Head of caudate nucleus (tissue), 42 donors: Measurements from ENCODE around the gene OSR1.
"Not testable (repeated sequence)": the region's sequence is repeated elsewhere in the genome, so short reads cannot be mapped to it uniquely, and the experiment has no call there.

Experiments
- DNase-seq, 42 donors: peaks; one replicate each; pipeline versions ENCODE4 v3.0.0 to v3.0.0-alpha.2; 2020 to 2021; ENCODE audit warnings: mixed read lengths in 7 of 42
- intact Hi-C: fragments of 100-400 bp; cut with DNase I; formaldehyde crosslinking; loops from one replicate; pipeline ENCODE4 v1.15.0; 2022

OSR1 gene

DNA sequence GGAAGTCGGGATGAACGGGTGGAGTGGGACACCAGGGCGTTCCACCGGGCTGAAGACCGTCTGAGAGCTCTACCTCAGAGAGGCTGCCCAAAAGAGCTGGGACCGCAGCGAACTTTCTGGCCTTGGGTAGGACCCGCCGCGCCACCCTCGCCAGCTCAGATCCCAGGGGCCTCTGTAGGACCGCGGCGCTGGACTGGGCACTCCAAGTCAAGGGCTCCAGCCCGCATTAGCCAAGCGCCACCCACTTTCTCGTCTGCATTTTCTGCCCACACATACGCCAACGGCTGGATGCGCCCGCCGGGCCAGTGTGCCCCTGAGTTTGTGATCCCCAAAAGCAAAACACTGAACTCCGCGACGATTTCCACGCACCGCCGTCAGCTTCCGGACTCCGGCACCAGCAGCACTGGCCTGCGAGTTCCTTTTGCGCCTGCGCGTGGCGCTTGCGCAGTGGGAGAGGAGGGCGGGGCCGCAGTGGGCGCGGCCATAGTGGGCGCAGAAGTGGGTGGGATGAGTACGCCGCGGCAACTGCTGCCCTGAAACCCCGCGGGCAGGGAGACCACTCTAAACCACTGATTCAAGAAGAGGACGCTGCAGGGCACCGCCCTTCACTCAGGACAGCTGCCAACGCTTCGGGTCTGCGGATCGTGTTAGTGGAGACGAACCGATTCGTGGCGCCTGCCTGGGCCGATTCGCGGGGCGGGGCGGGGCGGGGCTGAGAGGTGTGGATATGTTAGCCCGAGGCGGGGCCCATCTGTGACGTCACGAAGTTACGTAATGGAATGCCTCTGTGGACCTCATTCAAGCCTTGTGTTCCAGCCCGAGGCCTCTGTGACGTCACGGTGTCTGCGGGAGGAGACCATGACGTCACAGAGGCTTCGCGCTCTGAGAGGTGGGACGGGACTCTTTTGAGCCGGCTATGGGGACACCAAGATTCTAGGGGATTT, 10.5 kb downstream of the OSR1 start:
- peak; percentile 88 to 98 (median 94) for DNase-seq
- intact Hi-C loops = loop anchor here (10.0 kb wide), 1 partner anchor 223 kb away; no protein-coding TSS in a partner anchor

DNA sequence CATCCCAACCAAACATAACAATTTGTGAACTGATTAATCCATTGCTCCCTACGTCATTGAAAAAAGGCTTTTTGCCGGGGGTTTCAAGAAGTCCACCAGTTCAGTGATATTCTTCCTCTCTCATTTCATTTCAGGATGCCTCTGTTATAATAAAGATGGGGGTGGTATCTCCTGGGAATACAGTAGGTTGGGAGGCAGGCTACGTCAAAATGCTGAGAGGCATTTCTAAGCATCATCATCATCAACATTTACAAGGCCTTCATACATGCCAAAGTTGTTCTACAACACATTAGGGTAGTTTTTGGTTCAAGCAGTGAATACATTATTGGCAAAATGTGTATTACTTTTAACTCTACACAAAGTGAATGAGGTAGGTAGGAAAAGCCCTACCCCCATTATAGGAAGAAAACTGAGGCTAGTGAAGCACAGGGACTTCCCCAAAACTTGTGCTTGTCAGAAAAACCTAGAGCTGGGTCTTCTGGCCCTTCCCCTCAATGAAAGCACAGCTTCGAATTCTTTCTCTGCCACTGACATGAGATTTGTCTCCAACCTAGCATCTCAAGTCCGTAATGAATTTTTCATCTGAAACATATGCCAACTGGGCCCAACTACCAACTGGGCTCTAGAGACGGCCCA, 11.3 kb downstream of the OSR1 start:
- intact Hi-C loops = loop anchor here (10.0 kb wide), 1 partner anchor 222 kb away; no protein-coding TSS in a partner anchor
- DNase-seq = no peak

DNA sequence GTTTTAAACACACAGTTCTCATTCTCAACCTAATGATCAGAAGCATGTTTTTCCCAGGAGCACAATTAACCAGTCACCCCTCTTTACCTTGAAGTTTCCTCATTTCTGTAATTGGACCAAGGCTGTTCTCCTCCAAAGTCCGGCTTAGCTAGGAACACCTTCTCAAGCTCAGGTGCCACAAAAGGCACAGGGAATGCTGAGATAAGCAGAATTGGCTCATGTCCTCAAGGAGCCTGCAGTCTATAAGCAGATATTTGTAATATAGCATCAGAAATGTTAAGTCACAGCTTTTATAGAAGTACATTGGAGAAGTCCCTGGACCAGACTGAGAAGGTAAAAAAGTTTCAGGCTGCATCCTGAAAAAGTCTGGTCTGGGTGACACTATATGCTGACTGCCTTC, 20.7 kb downstream of the OSR1 start:
- intact Hi-C loops = no loop called here
- no peak for DNase-seq

DNA sequence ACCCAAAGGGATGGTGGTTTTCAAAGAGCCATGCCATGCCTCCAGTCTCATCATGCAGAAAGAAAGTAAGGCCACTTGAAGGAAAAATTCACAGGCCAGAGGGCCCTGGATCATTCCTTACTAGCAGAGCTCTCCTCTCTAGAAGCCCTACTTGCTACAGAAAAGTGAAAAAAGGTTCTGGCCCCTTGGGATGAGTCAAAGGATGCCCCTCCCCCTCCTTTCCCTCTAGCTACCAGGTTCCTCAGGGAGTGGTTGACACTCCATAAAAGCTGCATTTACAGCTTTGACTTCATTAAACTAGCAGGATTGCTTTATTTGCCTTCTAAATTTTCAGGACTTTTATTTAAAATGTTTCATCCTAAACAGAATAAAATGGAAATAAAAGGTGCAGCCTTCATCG, 21.2 kb downstream of the OSR1 start:
- intact Hi-C loops = no loop called here
- DNase-seq = no peak

DNA sequence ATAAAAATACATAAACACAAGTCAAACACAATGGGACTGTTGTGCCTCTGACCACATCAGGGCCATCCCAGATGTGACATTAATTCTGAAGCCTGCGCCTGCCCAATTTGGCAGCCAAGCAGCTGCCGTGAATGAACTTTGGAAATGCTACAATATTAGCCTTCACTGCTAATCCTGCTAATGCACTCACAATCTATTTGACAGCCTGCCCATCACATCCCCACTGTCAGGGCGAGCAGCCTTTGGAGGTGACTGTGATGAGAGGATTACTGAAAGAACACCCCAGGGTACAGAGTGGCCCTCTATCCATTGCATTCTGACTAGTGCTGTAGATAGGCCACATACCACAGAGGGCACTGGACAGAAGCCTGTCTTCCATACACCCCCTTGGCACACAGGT, 21.6 kb downstream of the OSR1 start:
- intact Hi-C loops = no loop called here
- peak in 20 of 42 donors; percentile 31 to 73 (median 47) for DNase-seq

DNA sequence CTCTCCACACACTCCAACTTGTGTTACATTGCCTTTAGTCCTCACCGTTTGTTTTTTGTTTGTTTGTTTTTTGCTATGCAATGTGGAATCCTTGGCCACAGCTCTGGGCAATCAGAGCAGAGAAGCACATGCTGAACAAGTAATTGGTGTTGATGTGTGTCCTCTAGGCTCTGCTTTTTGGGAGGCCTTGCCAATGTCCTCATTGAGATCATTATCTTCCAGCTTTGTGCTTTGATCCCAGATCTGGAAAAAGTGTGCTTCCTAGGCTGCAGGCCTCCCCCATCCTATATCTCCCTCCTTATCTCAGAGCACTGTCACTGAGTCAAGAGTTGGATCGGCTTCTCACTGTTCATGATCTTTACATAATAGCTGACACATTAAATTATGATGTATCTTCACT, 25.9 kb downstream of the OSR1 start:
- intact Hi-C loops = no loop called here
- DNase-seq = no peak

DNA sequence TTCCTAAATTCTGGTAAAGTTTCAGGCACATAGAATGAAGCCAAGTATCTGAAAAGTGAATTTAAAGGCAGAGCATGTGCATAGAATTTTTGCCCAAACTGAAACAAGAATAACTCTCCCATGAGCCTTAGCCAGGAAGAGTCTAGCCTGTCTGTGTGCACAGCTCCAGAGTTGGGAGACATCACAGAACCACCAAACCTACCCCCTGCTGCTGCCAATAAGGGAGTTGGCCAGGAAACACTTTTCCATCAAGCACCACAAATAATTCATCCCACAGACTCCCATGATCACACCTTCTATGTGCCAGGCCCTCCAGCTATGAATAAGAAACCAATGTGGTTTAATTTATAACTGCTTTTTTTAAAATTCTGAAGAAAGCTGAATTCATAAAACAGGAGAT, 27.0 kb downstream of the OSR1 start:
- intact Hi-C loops = no loop called here
- DNase-seq = no peak

DNA sequence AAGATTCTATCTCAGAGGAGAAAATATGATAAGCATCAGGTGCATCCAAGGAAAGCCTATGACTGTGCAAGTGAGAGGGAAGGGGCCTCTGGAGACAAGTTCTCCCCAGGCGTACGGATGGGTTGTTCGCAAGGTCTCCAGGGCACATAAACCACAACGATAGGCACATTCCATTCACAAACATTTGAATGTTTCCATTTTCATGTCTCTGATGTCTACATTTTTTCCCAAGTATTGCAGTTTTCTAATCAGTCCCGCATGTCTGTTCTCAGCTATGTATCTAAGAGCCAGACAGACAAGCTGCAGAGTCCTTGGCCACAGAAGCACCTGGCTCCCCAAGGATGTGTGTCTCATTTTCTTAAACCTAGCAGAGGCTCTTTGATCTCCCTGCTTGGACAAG, 28.0 kb downstream of the OSR1 start:
- no peak for DNase-seq
- intact Hi-C loops = no loop called here

DNA sequence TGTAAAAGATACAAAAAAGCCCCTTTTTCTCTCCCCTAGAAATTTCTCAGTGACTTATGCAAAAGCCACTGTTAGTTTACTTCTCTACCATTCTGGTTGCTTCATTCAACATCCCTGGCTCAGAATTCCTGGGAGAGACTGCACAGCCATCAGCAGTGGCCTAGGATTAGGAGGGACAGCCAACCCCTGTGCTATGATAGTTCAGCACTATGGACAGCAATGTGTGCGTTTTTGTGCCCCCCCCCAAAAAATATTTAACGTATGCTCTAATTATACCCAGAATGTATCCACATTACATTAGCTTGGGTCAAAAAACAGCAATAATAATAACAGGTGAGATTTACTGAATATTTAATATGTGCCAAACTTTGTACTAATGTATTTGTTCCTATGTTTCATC, 29.0 kb downstream of the OSR1 start:
- intact Hi-C loops = no loop called here
- no peak for DNase-seq

DNA sequence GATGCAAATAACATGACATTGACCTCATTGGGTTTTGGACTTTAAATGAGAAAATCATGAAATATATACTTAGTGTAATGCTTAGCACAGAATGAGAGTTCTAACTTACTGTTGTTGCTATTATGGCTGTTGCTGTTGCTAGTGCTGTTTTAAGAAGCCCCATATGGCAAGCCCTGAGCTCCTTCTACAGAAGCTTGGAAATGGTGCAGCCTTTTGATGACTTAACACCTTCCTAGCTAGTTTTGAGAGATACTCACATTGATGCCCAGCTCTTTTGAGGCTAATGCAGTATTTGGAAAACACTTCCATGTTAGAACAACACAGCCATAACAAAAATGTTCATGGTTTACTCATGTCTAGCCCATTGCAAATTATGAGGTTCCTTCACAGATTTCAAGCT, 30.9 kb downstream of the OSR1 start:
- no peak for DNase-seq
- intact Hi-C loops = no loop called here

DNA sequence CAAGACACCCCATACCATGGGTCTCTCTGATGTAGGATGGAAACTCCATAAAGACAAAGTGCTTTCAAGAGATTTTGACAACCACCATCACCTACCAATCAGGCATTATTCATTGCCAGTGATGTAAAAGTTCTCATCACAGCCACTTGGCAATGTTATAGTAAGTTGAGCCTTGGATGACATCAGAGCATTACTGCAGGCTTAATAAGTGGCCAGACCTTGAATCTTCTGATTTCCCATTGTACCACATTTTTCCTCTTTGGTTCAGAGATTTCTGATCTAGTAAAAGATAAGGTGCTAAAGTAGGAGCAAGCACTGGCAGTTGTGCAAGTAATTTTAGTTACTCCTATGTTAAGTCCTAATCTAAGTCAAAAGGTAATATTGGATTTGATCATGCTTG, 36.5 kb downstream of the OSR1 start:
- no peak for DNase-seq
- intact Hi-C loops = no loop called here

DNA sequence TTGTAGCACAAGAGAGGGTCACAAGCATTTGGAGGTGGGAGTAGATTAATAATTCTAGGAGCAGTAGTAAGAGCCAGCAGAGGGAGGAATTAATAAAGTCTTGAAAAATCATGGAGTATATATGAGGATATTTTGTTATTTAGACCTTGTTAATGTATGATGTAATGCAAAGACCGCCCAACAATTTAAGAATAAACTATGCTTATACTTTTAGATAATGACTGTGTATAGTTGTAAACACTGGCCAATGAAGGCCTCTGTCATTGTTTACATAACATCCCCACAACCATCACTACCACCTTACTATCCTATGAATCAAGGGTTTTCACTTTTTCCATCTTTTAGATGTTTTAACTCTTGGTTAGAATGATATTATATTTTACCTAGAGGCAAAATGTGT, 37.6 kb downstream of the OSR1 start:
- intact Hi-C loops = no loop called here

DNA sequence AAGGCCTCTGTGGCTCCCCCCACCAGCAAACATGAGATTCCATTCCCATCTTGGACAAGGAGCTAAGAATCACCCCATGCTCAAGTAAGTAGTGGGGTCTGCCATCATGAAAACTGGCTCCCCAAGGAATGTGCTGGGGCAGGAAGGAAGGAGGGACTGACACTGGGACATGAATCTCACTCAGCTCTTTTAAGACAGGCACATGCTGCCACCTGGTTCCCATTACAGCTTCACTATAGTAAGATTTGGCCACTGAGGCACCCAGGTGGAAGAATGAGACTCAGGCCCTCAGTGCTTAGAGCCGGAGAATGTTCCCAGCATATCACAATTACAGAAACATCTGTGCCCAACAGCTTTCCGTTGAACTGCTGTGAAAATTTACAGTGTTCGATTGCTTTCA, 38.7 kb downstream of the OSR1 start:
- intact Hi-C loops = no loop called here
- no peak for DNase-seq

More for the DNA sequence above, 37.6 kb downstream of the OSR1 start:
- DNase-seq = no peak

DNA sequence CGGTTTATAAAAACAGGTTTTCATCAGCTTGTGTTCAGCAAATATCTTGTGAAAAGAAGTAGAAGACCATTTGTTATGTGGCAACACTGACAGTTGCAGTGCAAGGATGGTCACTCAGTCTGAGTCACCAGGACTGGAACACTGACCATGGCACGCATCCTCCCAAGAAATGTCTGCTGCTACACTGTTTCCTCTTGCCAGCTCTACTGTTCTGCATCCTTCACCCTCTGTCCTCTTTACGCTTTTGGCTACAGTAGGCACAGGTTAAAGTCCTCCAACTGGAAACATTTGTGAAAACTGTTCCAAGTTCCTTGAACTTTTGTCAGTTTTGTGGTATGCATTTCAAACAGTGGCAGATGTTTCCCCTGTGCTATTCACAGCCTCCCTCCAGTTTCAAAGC, 39.4 kb downstream of the OSR1 start:
- intact Hi-C loops = no loop called here
- no peak for DNase-seq

DNA sequence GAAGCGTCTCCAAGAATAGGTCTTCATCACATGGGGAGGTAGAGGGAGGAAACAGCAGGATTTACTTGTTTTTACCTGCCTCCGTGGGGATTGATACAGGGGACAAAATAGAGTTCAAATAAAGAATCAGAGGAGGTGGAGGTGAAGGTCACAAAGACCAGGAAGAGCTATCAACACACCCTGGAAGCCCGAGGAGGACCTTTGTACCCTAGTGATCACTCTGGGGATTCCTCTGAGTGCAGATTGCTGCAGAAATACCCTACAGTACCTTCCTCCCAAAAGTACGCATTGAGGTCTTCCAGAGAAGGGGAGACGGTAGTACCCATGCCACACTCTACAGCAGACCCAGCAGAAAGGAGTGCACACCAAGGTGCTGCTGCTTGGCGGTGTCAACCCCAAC, 44.9 kb downstream of the OSR1 start:
- intact Hi-C loops = no loop called here
- no peak for DNase-seq

DNA sequence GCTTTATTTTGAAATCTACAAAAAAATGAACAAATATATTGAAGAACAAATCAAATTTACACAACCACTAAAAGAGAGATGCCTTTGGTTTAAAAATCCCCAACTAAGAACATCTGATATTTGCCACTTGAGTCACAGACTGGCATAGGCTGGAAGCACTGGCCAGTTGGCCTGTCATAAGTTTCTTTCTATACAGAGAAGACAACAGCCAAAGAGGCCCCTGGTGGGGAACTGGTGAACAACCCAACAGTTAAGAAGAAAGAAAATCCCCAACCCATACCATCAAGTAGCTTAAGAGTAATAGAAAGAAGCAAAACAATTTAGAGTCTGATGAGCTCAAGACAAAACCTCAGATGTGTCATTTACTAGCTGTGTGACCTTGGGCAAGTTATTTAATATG, 45.5 kb downstream of the OSR1 start:
- DNase-seq = peak in 1 of 42 donors; percentile 7

DNA sequence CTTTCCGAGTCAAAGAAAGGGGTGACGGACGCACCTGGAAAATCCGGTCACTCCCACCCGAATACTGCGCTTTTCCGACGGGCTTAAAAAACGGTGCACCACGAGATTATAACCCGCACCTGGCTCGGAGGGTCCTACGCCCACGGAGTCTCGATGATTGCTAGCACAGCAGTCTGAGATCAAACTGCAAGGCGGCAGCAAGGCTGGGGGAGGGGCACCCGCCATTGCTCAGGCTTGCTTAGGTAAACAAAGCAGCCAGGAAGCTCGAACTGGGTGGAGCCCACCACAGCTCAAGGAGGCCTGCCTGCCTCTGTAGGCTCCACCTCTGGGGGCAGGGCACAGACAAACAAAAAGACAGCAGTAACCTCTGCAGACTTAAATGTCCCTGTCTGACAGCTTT, 52.4 kb downstream of the OSR1 start:
- DNase-seq, intact Hi-C loops: not testable (repeated sequence)

More for the DNA sequence above, 45.5 kb downstream of the OSR1 start:
- intact Hi-C loops = no loop called here

DNA sequence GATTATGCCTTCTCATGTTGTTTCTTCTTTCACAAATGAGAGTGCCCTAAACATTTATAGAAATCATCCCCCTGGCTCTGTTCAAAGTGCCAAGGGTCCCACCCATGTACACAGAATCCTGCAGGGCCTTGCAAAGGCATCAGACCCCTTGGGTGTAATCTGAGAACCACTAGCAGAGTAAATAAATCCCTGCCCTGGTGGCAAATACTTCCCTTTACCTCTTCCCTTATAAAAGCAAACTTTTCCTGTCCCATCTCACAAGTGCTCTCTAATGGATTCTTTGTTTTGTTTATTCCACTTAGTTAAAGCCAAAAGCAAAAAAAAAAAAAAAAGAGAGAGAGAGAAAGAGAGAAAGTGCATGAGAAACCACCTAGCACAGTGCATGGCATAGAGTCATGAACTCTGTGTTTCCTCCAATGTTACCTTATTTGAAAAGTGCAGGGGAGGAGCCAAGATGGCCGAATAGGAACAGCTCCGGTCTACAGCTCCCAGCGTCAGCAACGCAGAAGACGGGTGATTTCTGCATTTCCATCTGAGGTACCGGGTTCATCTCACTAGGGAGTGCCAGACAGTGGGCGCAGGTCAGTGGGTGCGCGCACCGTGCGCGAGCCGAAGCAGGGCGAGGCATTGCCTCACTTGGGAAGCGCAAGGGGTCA, 52.9 kb downstream of the OSR1 start:
- intact Hi-C loops, DNase-seq: not testable (repeated sequence)

DNA sequence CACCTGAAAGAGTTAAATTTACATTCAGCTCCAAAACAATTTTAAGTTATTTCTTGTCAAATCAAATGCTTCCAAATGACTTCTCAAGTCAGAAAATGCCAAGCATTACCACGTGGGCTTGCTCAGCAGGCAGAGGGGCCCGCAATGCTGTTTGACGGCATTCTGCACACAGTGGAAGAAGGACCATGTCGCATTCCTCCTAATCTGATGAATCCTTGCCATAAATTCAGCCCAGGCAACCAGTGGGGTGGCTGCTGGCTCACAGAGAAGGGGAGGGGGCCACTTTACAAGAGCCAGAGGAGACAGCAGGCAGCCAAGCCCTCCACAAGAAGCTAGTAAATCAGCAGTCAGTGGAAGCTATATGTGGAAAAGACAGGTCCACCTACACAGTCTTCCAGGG, 56.7 kb downstream of the OSR1 start:
- intact Hi-C loops = no loop called here
- DNase-seq = no peak
